NCI-H2029 treated with DMSO at 0.1 percent for 48 hours (cell line): ENCODE data around the gene FMNL3.
A peak's percentile ranks its signal among the peaks of the same experiment; 100 is the strongest.

Experiments used
- DNase-seq: peaks from one replicate; lab custom pipeline; 2025; lab: John Stamatoyannopoulos, UW

The FMNL3 gene

GRCh38 chr12:49678711-49679110 is 28.5 kb downstream of the FMNL3 start:
- DNase-seq: no peak

GRCh38 chr12:49675137-49675536 is 32.1 kb downstream of the FMNL3 start:
- DNase-seq: no peak

GRCh38 chr12:49674318-49674981 is 32.8 kb downstream of the FMNL3 start:
- no peak for DNase-seq

GRCh38 chr12:49673446-49674317 is 33.5 kb downstream of the FMNL3 start:
- peak; percentile 75 for DNase-seq

- no peak for DNase-seq
Measured at GRCh38 chr12:49672301-49673217, 34.6 kb downstream of the FMNL3 start.

GRCh38 chr12:49671031-49671765 is 36.0 kb downstream of the FMNL3 start:
- DNase-seq: no peak

GRCh38 chr12:49669796-49670195 is 37.4 kb downstream of the FMNL3 start:
- no peak for DNase-seq

GRCh38 chr12:49667325-49668090 is 39.7 kb downstream of the FMNL3 start:
- no peak for DNase-seq

GRCh38 chr12:49666176-49666575 is 41.0 kb downstream of the FMNL3 start:
- no peak for DNase-seq

- DNase-seq: no peak
Measured at GRCh38 chr12:49665384-49665783, 41.8 kb downstream of the FMNL3 start.

- DNase-seq: no peak
Measured at GRCh38 chr12:49664591-49665239, 42.5 kb downstream of the FMNL3 start.

GRCh38 chr12:49664167-49664566 is 43.0 kb downstream of the FMNL3 start:
- DNase-seq: no peak

GRCh38 chr12:49662998-49663843 is 44.0 kb downstream of the FMNL3 start:
- peak; percentile 71 for DNase-seq

- no peak for DNase-seq
Measured at GRCh38 chr12:49661746-49662145, 45.5 kb downstream of the FMNL3 start.

GRCh38 chr12:49661191-49661590 is 46.0 kb downstream of the FMNL3 start:
- no peak for DNase-seq

- DNase-seq: no peak
Measured at GRCh38 chr12:49659753-49660152, 47.5 kb downstream of the FMNL3 start.

- no peak for DNase-seq
Measured at GRCh38 chr12:49658276-49658675, 48.9 kb downstream of the FMNL3 start.

- no peak for DNase-seq
Measured at GRCh38 chr12:49655595-49656236, 51.5 kb downstream of the FMNL3 start.

GRCh38 chr12:49654715-49655114 is 52.5 kb downstream of the FMNL3 start:
- no peak for DNase-seq
